ENCODE data around the gene C9orf152. TPM values are rescaled to one million over a fixed set of nuclear protein-coding genes. Genes with fewer than 3 reads are reported as not detected.

C9orf152 gene
- total RNA-seq, 1 experiment from 2014 or later: 0.95 TPM

- peak; percentile 71 for ATAC-seq
- H3K9ac ChIP-seq (ENCODE audit: low read length): no peak overlapping the region
- no peak overlapping the region; the same call in 1 of the 2 replicates for H3K4me2 ChIP-seq (ENCODE audit: low read length)
- H3K79me2 ChIP-seq (ENCODE audit: low read length): no peaks in the 10 kb centered on the region
- H3K9me3 ChIP-seq (ENCODE audit: low read length): no peaks in the 10 kb centered on the region
- H3K9me2 ChIP-seq (replicated peaks; ENCODE audit: low read length): no peaks in the 10 kb centered on the region
- peaks cover 17% of the 10 kb centered on the region for H3K4me1 ChIP-seq (ENCODE audit: insufficient read depth, low read length)
- H3K36me3 ChIP-seq (ENCODE audit: low read depth, low read length): no peaks in the 10 kb centered on the region
- CTCF ChIA-PET: no interaction called here
- no peaks in the 10 kb centered on the region for H3K27me3 ChIP-seq (ENCODE audit: low read length)
- no peak overlapping the region for H3K4me3 ChIP-seq (ENCODE audit: low read length)
- DNase-seq: peak; percentile 79
- BruUV-seq (replicated peaks): no TSS peak
- POLR2A ChIA-PET (ENCODE audit: unreplicated experiment): no interaction called here
- H3K27ac ChIP-seq (ENCODE audit: low read length): peak overlapping the region; percentile 61
- H2AFZ ChIP-seq (ENCODE audit: low read length): no peak overlapping the region
- H3F3A ChIP-seq (ENCODE audit: low read length, unreplicated experiment): no peaks in the 10 kb centered on the region
- TF ChIP-seq EZH2 (IDR thresholded peaks at IDR 0.05; ENCODE audit: low read length, unreplicated experiment): no peak
- no peak for TF ChIP-seq EZH2phosphoT487 (IDR thresholded peaks at IDR 0.05; ENCODE audit: borderline replicate concordance, low read length)
- no peak for TF ChIP-seq CTCF (conservative IDR thresholded peaks at IDR 0.05; ENCODE audit: low read depth, low read length)
- no peaks in the 10 kb centered on the region for H4K20me1 ChIP-seq (ENCODE audit: low read length)
- intact Hi-C loops (cut with micrococcal nuclease): loop anchor here (5.0 kb wide), 1 partner anchor 247 kb away; no protein-coding TSS in a partner anchor
Observed at GRCh38 chr9:110180511-110181434, 27.2 kb downstream of the C9orf152 start.

GRCh38 chr9:110179734-110180133 is 28.2 kb downstream of the C9orf152 start:
- Histone ChIP-seq H3K4me3 (ENCODE audit: low read length) (no peak overlapping the region), H3K4me2 (ENCODE audit: low read length) (0 out of 2 replicates have a peak overlapping the region, but pooled peaks have one; percentile 16), H3F3A (ENCODE audit: low read length, unreplicated experiment) (no peaks in the 10 kb centered on the region), H3K9me2 (replicated peaks; ENCODE audit: low read length) (no peaks in the 10 kb centered on the region), H4K20me1 (ENCODE audit: low read length) (no peaks in the 10 kb centered on the region), H3K9ac (ENCODE audit: low read length) (no peak overlapping the region), H3K36me3 (ENCODE audit: low read depth, low read length) (no peaks in the 10 kb centered on the region), H3K9me3 (ENCODE audit: low read length) (no peaks in the 10 kb centered on the region), H2AFZ (ENCODE audit: low read length) (no peak overlapping the region), H3K4me1 (ENCODE audit: insufficient read depth, low read length) (peaks cover 17% of the 10 kb centered on the region), H3K27me3 (ENCODE audit: low read length) (no peaks in the 10 kb centered on the region), H3K79me2 (ENCODE audit: low read length) (no peaks in the 10 kb centered on the region), H3K27ac (ENCODE audit: low read length) (peak overlapping the region; percentile 61; the same call in 1 of the 2 replicates)
- TF ChIP-seq EZH2phosphoT487 (IDR thresholded peaks at IDR 0.05; ENCODE audit: borderline replicate concordance, low read length) (no peak), CTCF (conservative IDR thresholded peaks at IDR 0.05; ENCODE audit: low read depth, low read length) (no peak), EZH2 (IDR thresholded peaks at IDR 0.05; ENCODE audit: low read length, unreplicated experiment) (no peak)
- ATAC-seq (peak; percentile 16; the same call in 1 of the 2 replicates), DNase-seq (peak; percentile 62)
- BruUV-seq (replicated peaks): no TSS peak
- intact Hi-C loops (cut with micrococcal nuclease): loop anchor here (5.0 kb wide), 1 partner anchor 248 kb away; no protein-coding TSS in a partner anchor
- POLR2A ChIA-PET (ENCODE audit: unreplicated experiment): no interaction called here
- CTCF ChIA-PET: interaction anchor here (0.6 kb wide), 1 partner anchor 319 kb away, joined by 3 read pairs; no protein-coding TSS in a partner anchor

- Histone ChIP-seq H3K4me3 (ENCODE audit: low read length) (no peak overlapping the region), H2AFZ (ENCODE audit: low read length) (no peak overlapping the region), H3K79me2 (ENCODE audit: low read length) (no peaks in the 10 kb centered on the region), H4K20me1 (ENCODE audit: low read length) (no peaks in the 10 kb centered on the region), H3K9ac (ENCODE audit: low read length) (no peak overlapping the region), H3K4me1 (ENCODE audit: insufficient read depth, low read length) (peaks cover 17% of the 10 kb centered on the region), H3K9me2 (replicated peaks; ENCODE audit: low read length) (no peaks in the 10 kb centered on the region), H3F3A (ENCODE audit: low read length, unreplicated experiment) (no peaks in the 10 kb centered on the region), H3K9me3 (ENCODE audit: low read length) (no peaks in the 10 kb centered on the region), H3K36me3 (ENCODE audit: low read depth, low read length) (no peaks in the 10 kb centered on the region), H3K27ac (ENCODE audit: low read length) (no peak overlapping the region), H3K4me2 (ENCODE audit: low read length) (no peak overlapping the region), H3K27me3 (ENCODE audit: low read length) (no peaks in the 10 kb centered on the region)
- ATAC-seq: no peak
- DNase-seq: peak; percentile 51
- ChIA-PET CTCF (no interaction called here), POLR2A (ENCODE audit: unreplicated experiment) (no interaction called here)
- no peak for TF ChIP-seq CTCF (conservative IDR thresholded peaks at IDR 0.05; ENCODE audit: low read depth, low read length)
- no peak for TF ChIP-seq EZH2 (IDR thresholded peaks at IDR 0.05; ENCODE audit: low read length, unreplicated experiment)
- no peak for TF ChIP-seq EZH2phosphoT487 (IDR thresholded peaks at IDR 0.05; ENCODE audit: borderline replicate concordance, low read length)
- no TSS peak for BruUV-seq (replicated peaks)
- intact Hi-C loops (cut with micrococcal nuclease): no loop called here
Observed at GRCh38 chr9:110178281-110178680, 29.7 kb downstream of the C9orf152 start.
